Suprapubic skin (tissue), 4 donors: ENCODE measurements around the gene TRIM28. TPM values are rescaled to one million over a fixed set of nuclear protein-coding genes. Genes with fewer than 3 reads are reported as not detected.
"Not testable (repeated sequence)": the region's sequence is repeated elsewhere in the genome, so short reads cannot be mapped to it uniquely, and the experiment has no call there.

Experiments used
- DNase-seq, 2 donors: peaks; one replicate each; pipeline ENCODE4 v3.0.0-alpha.2; 2019; ENCODE audit warnings: low spot score in 2 of 2
- H3K27ac ChIP-seq: fragments of 200-600 bp; sonication (generic); one replicate; pipeline ENCODE4 v1.5.1; 2019
- H3K27me3 ChIP-seq: fragments of 200-600 bp; sonication (generic); one replicate; pipeline ENCODE4 v1.5.1; 2019
- H3K36me3 ChIP-seq: fragments of 200-600 bp; sonication (generic); one replicate; pipeline ENCODE4 v1.5.1; 2019
- H3K4me1 ChIP-seq: fragments of 200-600 bp; sonication (generic); one replicate; pipeline ENCODE4 v1.5.1; 2019
- H3K4me3 ChIP-seq: fragments of 200-600 bp; sonication (generic); one replicate; pipeline ENCODE4 v1.5.1; 2019; ENCODE audit warnings: mild to moderate bottlenecking
- H3K9me3 ChIP-seq: fragments of 200-600 bp; sonication (generic); one replicate; pipeline ENCODE4 v1.5.1; 2019
- CTCF ChIP-seq, 2 donors: fragments of 200-600 bp in 1 of 2; fragments of 450-650 bp in 1 of 2; sonication (generic) in 1 of 2; IDR thresholded peaks; one replicate each; pipeline ENCODE4 v1.5.1; 2016 to 2019; ENCODE audit warnings: antibody characterized with exemption in 2 of 2, mild to moderate bottlenecking in 1 of 2, moderate library complexity in 1 of 2
- EP300 ChIP-seq: sonication (generic); formaldehyde crosslinking; IDR thresholded peaks from one replicate; pipeline ENCODE4 v1.6.1; 2017; ENCODE audit warnings: antibody characterized with exemption
- POLR2A ChIP-seq, 2 donors: fragments of 450-650 bp; IDR thresholded peaks; one replicate each; pipeline ENCODE4 v1.6.1; 2017; ENCODE audit warnings: antibody characterized with exemption in 2 of 2, mild to moderate bottlenecking in 2 of 2, moderate library complexity in 2 of 2
- POLR2AphosphoS5 ChIP-seq, 3 donors: sonication (generic); formaldehyde crosslinking; IDR thresholded peaks; one replicate each; pipeline ENCODE4 v1.6.1; 2017; ENCODE audit warnings: antibody characterized with exemption in 3 of 3
- WGBS: methylation state at CpG from one replicate; pipeline ENCODE4 v1.1.5; 2018; 5-methylcytosine and 5-hydroxymethylcytosine counted together
- total RNA-seq, 4 donors: library from RNA; depleted of rRNA; stranded (reverse); fragments of >200 nt; gene quantifications; one replicate each; pipeline ENCODE4 v1.1.0, GENCODE V29; 2016

The TRIM28 gene
- total RNA-seq, 4 donors from 2014 or later, result 334 to 395 (median 360) TPM

GRCh38 chr19:58573658-58574164 lies 29.8 kb downstream of the TRIM28 start:
- Histone ChIP-seq H3K27me3 (no peaks in the 10 kb centered on the region), H3K4me3 (peak overlapping the region; percentile 69), H3K36me3 (peaks cover 26% of the 10 kb centered on the region), H3K27ac (peak overlapping the region; percentile 92), H3K9me3 (no peaks in the 10 kb centered on the region), H3K4me1 (peaks cover 32% of the 10 kb centered on the region)
- WGBS, result 0% methylated on average over 20 of the region's 20 CpGs
- no peak for TF ChIP-seq POLR2AphosphoS5 (IDR thresholded peaks at IDR 0.05)
- no peak for TF ChIP-seq EP300
- TF ChIP-seq POLR2A (IDR thresholded peaks at IDR 0.05), result no peak
- no peak for TF ChIP-seq CTCF (IDR thresholded peaks at IDR 0.05)
- DNase-seq, result no peak

GRCh38 chr19:58575183-58576041 lies 31.5 kb downstream of the TRIM28 start:
- H3K9me3 ChIP-seq, result no peaks in the 10 kb centered on the region
- under 1% methylated on average over 43 of the region's 66 CpGs for WGBS
- H3K4me3 ChIP-seq, result peak overlapping the region; percentile 95
- H3K4me1 ChIP-seq, result peaks cover 32% of the 10 kb centered on the region
- H3K27ac ChIP-seq, result peak overlapping the region; percentile 91
- H3K36me3 ChIP-seq, result peaks cover 9% of the 10 kb centered on the region
- H3K27me3 ChIP-seq, result no peaks in the 10 kb centered on the region
- no peak for TF ChIP-seq EP300
- peak in 1 of 3 donors; percentile 69 for TF ChIP-seq POLR2AphosphoS5 (IDR thresholded peaks at IDR 0.05)
- no peak for TF ChIP-seq CTCF (IDR thresholded peaks at IDR 0.05)
- TF ChIP-seq POLR2A (IDR thresholded peaks at IDR 0.05), result peak in 1 of 2 donors; percentile 37
- peak; percentile 91 to 94 for DNase-seq

GRCh38 chr19:58577581-58577980 lies 33.7 kb downstream of the TRIM28 start:
- Histone ChIP-seq H3K4me1 (peaks cover 23% of the 10 kb centered on the region), H3K36me3 (peaks cover 10% of the 10 kb centered on the region)
- not testable (repeated sequence) for H3K9me3 ChIP-seq, H3K27me3 ChIP-seq, H3K27ac ChIP-seq, H3K4me3 ChIP-seq
- peak in 1 of 2 donors; percentile 41 for DNase-seq
- WGBS, result 100% methylated on average over 2 of the region's 2 CpGs

GRCh38 chr19:58578012-58578925 lies 34.4 kb downstream of the TRIM28 start:
- Histone ChIP-seq H3K27me3 (no peaks in the 10 kb centered on the region), H3K4me3 (no peak overlapping the region), H3K4me1 (peaks cover 23% of the 10 kb centered on the region), H3K9me3 (no peaks in the 10 kb centered on the region), H3K36me3 (peaks cover 17% of the 10 kb centered on the region), H3K27ac (no peak overlapping the region)
- 83% methylated on average over 6 of the region's 11 CpGs for WGBS
- TF ChIP-seq CTCF (IDR thresholded peaks at IDR 0.05) (no peak), POLR2A (IDR thresholded peaks at IDR 0.05) (no peak), EP300 (no peak), POLR2AphosphoS5 (IDR thresholded peaks at IDR 0.05) (no peak)
- peak; percentile 50 to 52 for DNase-seq

- H3K36me3 ChIP-seq, result peaks cover 24% of the 10 kb centered on the region
- DNase-seq, result no peak
- H3K4me1 ChIP-seq, result peaks cover 12% of the 10 kb centered on the region
- H3K27ac ChIP-seq, result no peak overlapping the region
- no peak for TF ChIP-seq POLR2A (IDR thresholded peaks at IDR 0.05)
- TF ChIP-seq EP300, result no peak
- TF ChIP-seq CTCF (IDR thresholded peaks at IDR 0.05), result no peak
- no peak for TF ChIP-seq POLR2AphosphoS5 (IDR thresholded peaks at IDR 0.05)
- no peaks in the 10 kb centered on the region for H3K27me3 ChIP-seq
- no peak overlapping the region for H3K4me3 ChIP-seq
- 89% methylated on average over 8 of the region's 8 CpGs for WGBS
- H3K9me3 ChIP-seq, result no peaks in the 10 kb centered on the region
These were observed 35.7 kb downstream of the TRIM28 start for GRCh38 chr19:58579473-58580142.
